GM23338 (cell line): Measurements from ENCODE around the gene CAMKV. TPM values are rescaled to one million over a fixed set of nuclear protein-coding genes. Genes with fewer than 3 reads are reported as not detected.

Source experiments
- ATAC-seq: fragments of 200-7000 bp; cut with Tn5 transposase; 3 replicates; pipeline ENCODE4 v1.9.1; 2020
- DNase-seq: peaks from one replicate; pipeline ENCODE4 v3.0.0-alpha.2; 2015; ENCODE audit warnings: low spot score
- H2AFZ ChIP-seq: fragments of 200-600 bp; sonication (generic); 2 replicates; pipeline ENCODE4 v1.8.0; 2016; ENCODE audit warnings: antibody characterized with exemption, mild to moderate bottlenecking, moderate library complexity
- H3F3A ChIP-seq: fragments of 200-600 bp; sonication (generic); replicated peaks from 2 replicates; pipeline ENCODE4 v1.8.0; 2017; ENCODE audit warnings: antibody characterized with exemption, mixed run types, low read depth
- H3K27ac ChIP-seq: fragments of 200-600 bp; sonication (generic); 2 replicates; pipeline ENCODE4 v1.6.1; 2016; ENCODE audit warnings: low read depth
- H3K27me3 ChIP-seq: fragments of 200-600 bp; sonication (generic); 2 replicates; pipeline ENCODE4 v1.8.0; 2016; ENCODE audit warnings: mild to moderate bottlenecking, mixed run types, moderate library complexity; ENCODE audit not compliant: insufficient read depth
- H3K36me3 ChIP-seq: fragments of 200-600 bp; sonication (generic); 2 replicates; pipeline ENCODE4 v1.8.0; 2016; ENCODE audit warnings: mild to moderate bottlenecking; ENCODE audit not compliant: insufficient read depth
- H3K4me1 ChIP-seq: fragments of 200-600 bp; sonication (generic); 2 replicates; pipeline ENCODE4 v1.8.0; 2016; ENCODE audit warnings: mild to moderate bottlenecking, moderate library complexity; ENCODE audit not compliant: insufficient read depth
- H3K4me2 ChIP-seq: fragments of 200-600 bp; sonication (generic); 2 replicates; pipeline ENCODE4 v1.7.1; 2017; ENCODE audit warnings: mixed run types
- H3K4me3 ChIP-seq: fragments of 200-600 bp; sonication (generic); 2 replicates; pipeline ENCODE4 v1.6.1; 2016; ENCODE audit warnings: mixed run types
- H3K79me2 ChIP-seq: fragments of 200-600 bp; sonication (generic); replicated peaks from 2 replicates; pipeline ENCODE4 v1.8.0; 2017; ENCODE audit warnings: mild to moderate bottlenecking; ENCODE audit not compliant: insufficient read depth
- H3K9me2 ChIP-seq: fragments of 200-600 bp; sonication (generic); 2 replicates; pipeline ENCODE4 v1.8.0; 2017; ENCODE audit not compliant: insufficient read depth
- H4K20me1 ChIP-seq: fragments of 200-600 bp; sonication (generic); replicated peaks from 2 replicates; pipeline ENCODE4 v1.8.0; 2017; ENCODE audit warnings: mild to moderate bottlenecking; ENCODE audit not compliant: insufficient read depth
- H3K27ac Mint-ChIP-seq: 2 replicates; pipeline ENCODE4 v1.8.0; 2020; ENCODE audit warnings: inconsistent platforms, mild to moderate bottlenecking, moderate library complexity, mixed read lengths
- H3K27me3 Mint-ChIP-seq: 3 replicates; pipeline ENCODE4 v1.8.0; 2022; ENCODE audit warnings: low read depth, mild to moderate bottlenecking, moderate library complexity, mixed read lengths, inconsistent platforms; ENCODE audit not compliant: insufficient read depth, poor library complexity
- H3K36me3 Mint-ChIP-seq: 3 replicates; pipeline ENCODE4 v1.8.0; 2021; ENCODE audit warnings: low read depth, mild to moderate bottlenecking, inconsistent platforms, moderate library complexity, mixed read lengths
- H3K4me1 Mint-ChIP-seq: 3 replicates; pipeline ENCODE4 v1.8.0; 2020; ENCODE audit warnings: mild to moderate bottlenecking, inconsistent platforms, mixed read lengths
- H3K4me3 Mint-ChIP-seq: 3 replicates; pipeline ENCODE4 v1.8.0; 2021; ENCODE audit warnings: moderate library complexity, mild to moderate bottlenecking, inconsistent platforms, mixed read lengths
- H3K9me3 Mint-ChIP-seq: 3 replicates; pipeline ENCODE4 v1.8.0; 2020; ENCODE audit warnings: moderate library complexity, mild to moderate bottlenecking, inconsistent platforms, mixed read lengths
- CREB1 ChIP-seq: fragments of 250-450 bp; sonication (Bioruptor Pico); IDR thresholded peaks from 2 replicates; pipeline ENCODE4 v1.5.0; 2020; ENCODE audit warnings: low read depth, mild to moderate bottlenecking, moderate library complexity
- EZH2phosphoT487 ChIP-seq: fragments of 200-600 bp; sonication (generic); IDR thresholded peaks from one replicate; pipeline ENCODE4 v1.8.1; 2018; ENCODE audit warnings: antibody characterized with exemption; ENCODE audit not compliant: unreplicated experiment
- JUNB ChIP-seq: IDR thresholded peaks from one replicate; pipeline ENCODE4 v1.6.1; 2016; ENCODE audit warnings: antibody characterized with exemption; ENCODE audit not compliant: unreplicated experiment
- POLR2AphosphoS5 ChIP-seq: IDR thresholded peaks from 2 replicates; pipeline ENCODE4 v1.6.1; 2016; ENCODE audit warnings: antibody characterized with exemption, low read depth
- STAT1 ChIP-seq: IDR thresholded peaks from one replicate; pipeline ENCODE4 v1.6.1; 2016; ENCODE audit warnings: antibody characterized with exemption; ENCODE audit not compliant: unreplicated experiment
- ZNF331 ChIP-seq: fragments of 250-450 bp; sonication (Bioruptor Pico); IDR thresholded peaks from 2 replicates; pipeline ENCODE4 v1.5.0; 2020; ENCODE audit warnings: low read depth, mild to moderate bottlenecking, moderate library complexity
- polyA plus RNA-seq: library from polyadenylated mRNA; unstranded; fragments of >200 nt; fragmentation: Nextera tagmentation; extraction: Ambion mirVana; gene quantifications from 2 replicates; pipeline ENCODE4 v1.2.1, GENCODE V29; 2016
- total RNA-seq: library from RNA; depleted of rRNA; stranded (reverse); fragments of >200 nt; shearing (Covaris generic); gene quantifications from 2 replicates; pipeline ENCODE4 v1.2.3, GENCODE V29; 2014
- TF ChIP-seq, protein P1 (sequence below): fragments of 250-450 bp; sonication (Bioruptor Pico); IDR thresholded peaks from 2 replicates; pipeline ENCODE4 v1.5.0; 2020; ENCODE audit warnings: mild to moderate bottlenecking, moderate library complexity
- TF ChIP-seq, protein P2 (sequence below): IDR thresholded peaks from one replicate; pipeline ENCODE4 v1.6.1; 2018; ENCODE audit warnings: antibody characterized with exemption; ENCODE audit not compliant: unreplicated experiment
- TF ChIP-seq, protein P3 (sequence below), 2 experiments: fragments of 200-600 bp in 1 of 2; sonication (generic) in 1 of 2; conservative IDR thresholded peaks; 2 replicates each; pipeline versions ENCODE4 v1.5.1 to v1.6.1; 2016 to 2017; ENCODE audit warnings: antibody characterized with exemption in 2 of 2, low read depth in 2 of 2, mild to moderate bottlenecking in 2 of 2, moderate library complexity in 1 of 2

CAMKV gene
- total and polyA plus RNA-seq, 2 experiments from 2014 or later = 38.3 to 80.1 TPM

DNA sequence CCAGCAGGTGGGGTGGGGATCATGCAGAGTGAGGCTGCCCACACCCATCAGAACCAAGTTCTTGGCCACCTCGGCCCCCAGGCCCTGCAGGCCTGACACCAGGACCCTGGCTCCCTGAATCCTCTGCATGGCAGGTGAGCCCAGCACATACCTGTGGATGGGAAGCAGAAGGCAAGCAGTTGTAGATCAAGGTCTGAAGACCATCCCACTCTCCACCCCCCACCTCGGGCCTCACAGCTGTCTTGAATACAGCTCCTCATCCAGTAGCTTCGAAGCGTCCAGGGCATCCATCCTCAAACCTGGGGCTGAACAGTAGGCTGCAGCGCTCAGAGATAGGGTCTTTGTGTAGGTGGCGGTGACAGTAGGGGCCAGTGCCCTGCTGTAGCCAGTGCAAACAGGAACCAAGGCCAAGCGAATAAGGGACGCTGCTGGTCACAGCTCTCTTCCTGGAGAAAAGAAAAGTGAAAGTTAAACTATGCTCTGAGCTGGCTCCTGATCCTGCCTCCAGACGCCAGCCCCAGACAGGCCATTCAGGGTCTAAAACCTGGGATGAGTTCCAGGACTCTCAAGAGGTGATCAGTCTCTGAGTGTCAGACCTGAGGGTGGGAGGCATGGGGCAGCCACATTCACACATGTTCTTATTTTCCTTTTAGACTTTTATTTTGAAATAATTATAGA is 56.1 kb downstream of the CAMKV start, which contains the start of gene UBA7:
Gene UBA7, minus strand, starts transcription at position 457 of the 678 bp plus-strand sequence. Its CDS starts 166 bp downstream, at position 291.
- no peak for DNase-seq
- Histone ChIP-seq H3F3A (no peaks in the 10 kb centered on the region), H3K79me2 (no peaks in the 10 kb centered on the region), H3K4me1 (no peaks in the 10 kb centered on the region), H3K36me3 (no peaks in the 10 kb centered on the region), H2AFZ (no peak within 1 kb of the TSS), H3K9me2 (no peaks in the 10 kb centered on the region), H3K27ac (no peak within 1 kb of the TSS), H3K4me2 (no peak within 1 kb of the TSS), H4K20me1 (no peaks in the 10 kb centered on the region), H3K4me3 (no peak within 1 kb of the TSS), H3K27me3 (no peaks in the 10 kb centered on the region)
- TF ChIP-seq CREB1 (CRISPR knock-in tag) = no peak
- TF ChIP-seq POLR2AphosphoS5 = no peak
- TF ChIP-seq JUNB = no peak
- no peak; the same call in 2 of the 3 replicates for ATAC-seq
- Mint-ChIP-seq H3K4me1 (no peaks in the 10 kb centered on the region), H3K9me3 (no peaks in the 10 kb centered on the region), H3K4me3 (no peak within 1 kb of the TSS), H3K27me3 (peaks cover 8% of the 10 kb centered on the region), H3K27ac (no peak within 1 kb of the TSS), H3K36me3 (no peaks in the 10 kb centered on the region)

DNA sequence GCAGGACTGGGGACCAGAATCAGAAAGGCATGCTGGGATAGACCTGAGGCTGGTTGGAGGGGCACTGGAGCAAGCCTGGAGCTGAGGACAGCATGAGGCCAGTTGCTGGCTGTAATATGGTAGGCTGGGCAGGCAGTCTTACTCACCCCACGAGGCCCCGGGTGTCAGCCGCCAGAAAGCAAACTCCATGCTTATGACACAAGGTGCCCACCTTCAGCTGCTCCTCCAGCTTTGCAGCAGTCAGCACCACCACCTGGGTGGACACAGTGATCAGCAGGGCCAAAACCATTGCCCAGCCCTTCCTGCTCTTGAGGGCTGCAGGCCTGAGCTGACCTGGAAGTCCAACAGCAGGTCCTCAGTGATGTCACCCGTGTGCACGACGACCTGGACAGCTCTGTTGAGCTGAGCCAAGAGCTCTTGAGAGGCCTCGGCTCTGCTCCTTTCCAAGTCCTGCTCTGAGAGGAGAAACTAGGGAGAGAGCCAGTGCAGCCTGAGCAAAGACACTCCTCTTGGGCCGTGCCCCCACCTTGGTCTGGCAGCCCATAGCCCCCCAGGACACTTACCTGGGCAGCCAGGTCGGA is 56.7 kb downstream of the CAMKV start:
- Histone ChIP-seq H4K20me1 (no peaks in the 10 kb centered on the region), H3K79me2 (no peaks in the 10 kb centered on the region), H3K27me3 (no peaks in the 10 kb centered on the region), H3K4me1 (no peaks in the 10 kb centered on the region), H3K36me3 (no peaks in the 10 kb centered on the region), H3F3A (no peaks in the 10 kb centered on the region), H3K9me2 (no peaks in the 10 kb centered on the region), H3K4me3 (no peak overlapping the region), H3K4me2 (no peak overlapping the region), H2AFZ (no peak overlapping the region), H3K27ac (no peak overlapping the region)
- ATAC-seq = no peak
- Mint-ChIP-seq H3K4me3 (no peak overlapping the region), H3K36me3 (no peaks in the 10 kb centered on the region), H3K4me1 (no peaks in the 10 kb centered on the region; the same call in 2 of the 3 replicates), H3K27ac (no peak overlapping the region), H3K9me3 (no peaks in the 10 kb centered on the region), H3K27me3 (peaks cover 6% of the 10 kb centered on the region)
- no peak for DNase-seq
- TF ChIP-seq POLR2AphosphoS5 (no peak), ZNF331 (CRISPR knock-in tag) (no peak), JUNB (no peak), EZH2phosphoT487 (no peak), STAT1 (no peak)
- TF ChIP-seq, protein P1, sequence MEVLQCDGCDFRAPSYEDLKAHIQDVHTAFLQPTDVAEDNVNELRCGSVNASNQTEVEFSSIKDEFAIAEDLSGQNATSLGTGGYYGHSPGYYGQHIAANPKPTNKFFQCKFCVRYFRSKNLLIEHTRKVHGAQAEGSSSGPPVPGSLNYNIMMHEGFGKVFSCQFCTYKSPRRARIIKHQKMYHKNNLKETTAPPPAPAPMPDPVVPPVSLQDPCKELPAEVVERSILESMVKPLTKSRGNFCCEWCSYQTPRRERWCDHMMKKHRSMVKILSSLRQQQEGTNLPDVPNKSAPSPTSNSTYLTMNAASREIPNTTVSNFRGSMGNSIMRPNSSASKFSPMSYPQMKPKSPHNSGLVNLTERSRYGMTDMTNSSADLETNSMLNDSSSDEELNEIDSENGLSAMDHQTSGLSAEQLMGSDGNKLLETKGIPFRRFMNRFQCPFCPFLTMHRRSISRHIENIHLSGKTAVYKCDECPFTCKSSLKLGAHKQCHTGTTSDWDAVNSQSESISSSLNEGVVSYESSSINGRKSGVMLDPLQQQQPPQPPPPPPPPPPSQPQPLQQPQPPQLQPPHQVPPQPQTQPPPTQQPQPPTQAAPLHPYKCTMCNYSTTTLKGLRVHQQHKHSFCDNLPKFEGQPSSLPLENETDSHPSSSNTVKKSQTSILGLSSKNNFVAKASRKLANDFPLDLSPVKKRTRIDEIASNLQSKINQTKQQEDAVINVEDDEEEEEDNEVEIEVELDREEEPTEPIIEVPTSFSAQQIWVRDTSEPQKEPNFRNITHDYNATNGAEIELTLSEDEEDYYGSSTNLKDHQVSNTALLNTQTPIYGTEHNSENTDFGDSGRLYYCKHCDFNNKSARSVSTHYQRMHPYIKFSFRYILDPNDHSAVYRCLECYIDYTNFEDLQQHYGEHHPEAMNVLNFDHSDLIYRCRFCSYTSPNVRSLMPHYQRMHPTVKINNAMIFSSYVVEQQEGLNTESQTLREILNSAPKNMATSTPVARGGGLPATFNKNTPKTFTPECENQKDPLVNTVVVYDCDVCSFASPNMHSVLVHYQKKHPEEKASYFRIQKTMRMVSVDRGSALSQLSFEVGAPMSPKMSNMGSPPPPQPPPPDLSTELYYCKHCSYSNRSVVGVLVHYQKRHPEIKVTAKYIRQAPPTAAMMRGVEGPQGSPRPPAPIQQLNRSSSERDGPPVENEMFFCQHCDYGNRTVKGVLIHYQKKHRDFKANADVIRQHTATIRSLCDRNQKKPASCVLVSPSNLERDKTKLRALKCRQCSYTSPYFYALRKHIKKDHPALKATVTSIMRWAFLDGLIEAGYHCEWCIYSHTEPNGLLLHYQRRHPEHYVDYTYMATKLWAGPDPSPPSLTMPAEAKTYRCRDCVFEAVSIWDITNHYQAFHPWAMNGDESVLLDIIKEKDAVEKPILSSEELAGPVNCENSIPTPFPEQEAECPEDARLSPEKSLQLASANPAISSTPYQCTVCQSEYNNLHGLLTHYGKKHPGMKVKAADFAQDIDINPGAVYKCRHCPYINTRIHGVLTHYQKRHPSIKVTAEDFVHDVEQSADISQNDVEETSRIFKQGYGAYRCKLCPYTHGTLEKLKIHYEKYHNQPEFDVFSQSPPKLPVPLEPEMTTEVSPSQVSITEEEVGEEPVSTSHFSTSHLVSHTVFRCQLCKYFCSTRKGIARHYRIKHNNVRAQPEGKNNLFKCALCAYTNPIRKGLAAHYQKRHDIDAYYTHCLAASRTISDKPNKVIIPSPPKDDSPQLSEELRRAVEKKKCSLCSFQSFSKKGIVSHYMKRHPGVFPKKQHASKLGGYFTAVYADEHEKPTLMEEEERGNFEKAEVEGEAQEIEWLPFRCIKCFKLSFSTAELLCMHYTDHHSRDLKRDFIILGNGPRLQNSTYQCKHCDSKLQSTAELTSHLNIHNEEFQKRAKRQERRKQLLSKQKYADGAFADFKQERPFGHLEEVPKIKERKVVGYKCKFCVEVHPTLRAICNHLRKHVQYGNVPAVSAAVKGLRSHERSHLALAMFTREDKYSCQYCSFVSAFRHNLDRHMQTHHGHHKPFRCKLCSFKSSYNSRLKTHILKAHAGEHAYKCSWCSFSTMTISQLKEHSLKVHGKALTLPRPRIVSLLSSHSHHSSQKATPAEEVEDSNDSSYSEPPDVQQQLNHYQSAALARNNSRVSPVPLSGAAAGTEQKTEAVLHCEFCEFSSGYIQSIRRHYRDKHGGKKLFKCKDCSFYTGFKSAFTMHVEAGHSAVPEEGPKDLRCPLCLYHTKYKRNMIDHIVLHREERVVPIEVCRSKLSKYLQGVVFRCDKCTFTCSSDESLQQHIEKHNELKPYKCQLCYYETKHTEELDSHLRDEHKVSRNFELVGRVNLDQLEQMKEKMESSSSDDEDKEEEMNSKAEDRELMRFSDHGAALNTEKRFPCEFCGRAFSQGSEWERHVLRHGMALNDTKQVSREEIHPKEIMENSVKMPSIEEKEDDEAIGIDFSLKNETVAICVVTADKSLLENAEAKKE (CRISPR knock-in tag) = no peak
- TF ChIP-seq, protein P2, sequence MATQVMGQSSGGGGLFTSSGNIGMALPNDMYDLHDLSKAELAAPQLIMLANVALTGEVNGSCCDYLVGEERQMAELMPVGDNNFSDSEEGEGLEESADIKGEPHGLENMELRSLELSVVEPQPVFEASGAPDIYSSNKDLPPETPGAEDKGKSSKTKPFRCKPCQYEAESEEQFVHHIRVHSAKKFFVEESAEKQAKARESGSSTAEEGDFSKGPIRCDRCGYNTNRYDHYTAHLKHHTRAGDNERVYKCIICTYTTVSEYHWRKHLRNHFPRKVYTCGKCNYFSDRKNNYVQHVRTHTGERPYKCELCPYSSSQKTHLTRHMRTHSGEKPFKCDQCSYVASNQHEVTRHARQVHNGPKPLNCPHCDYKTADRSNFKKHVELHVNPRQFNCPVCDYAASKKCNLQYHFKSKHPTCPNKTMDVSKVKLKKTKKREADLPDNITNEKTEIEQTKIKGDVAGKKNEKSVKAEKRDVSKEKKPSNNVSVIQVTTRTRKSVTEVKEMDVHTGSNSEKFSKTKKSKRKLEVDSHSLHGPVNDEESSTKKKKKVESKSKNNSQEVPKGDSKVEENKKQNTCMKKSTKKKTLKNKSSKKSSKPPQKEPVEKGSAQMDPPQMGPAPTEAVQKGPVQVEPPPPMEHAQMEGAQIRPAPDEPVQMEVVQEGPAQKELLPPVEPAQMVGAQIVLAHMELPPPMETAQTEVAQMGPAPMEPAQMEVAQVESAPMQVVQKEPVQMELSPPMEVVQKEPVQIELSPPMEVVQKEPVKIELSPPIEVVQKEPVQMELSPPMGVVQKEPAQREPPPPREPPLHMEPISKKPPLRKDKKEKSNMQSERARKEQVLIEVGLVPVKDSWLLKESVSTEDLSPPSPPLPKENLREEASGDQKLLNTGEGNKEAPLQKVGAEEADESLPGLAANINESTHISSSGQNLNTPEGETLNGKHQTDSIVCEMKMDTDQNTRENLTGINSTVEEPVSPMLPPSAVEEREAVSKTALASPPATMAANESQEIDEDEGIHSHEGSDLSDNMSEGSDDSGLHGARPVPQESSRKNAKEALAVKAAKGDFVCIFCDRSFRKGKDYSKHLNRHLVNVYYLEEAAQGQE = no peak
- TF ChIP-seq, protein P3, sequence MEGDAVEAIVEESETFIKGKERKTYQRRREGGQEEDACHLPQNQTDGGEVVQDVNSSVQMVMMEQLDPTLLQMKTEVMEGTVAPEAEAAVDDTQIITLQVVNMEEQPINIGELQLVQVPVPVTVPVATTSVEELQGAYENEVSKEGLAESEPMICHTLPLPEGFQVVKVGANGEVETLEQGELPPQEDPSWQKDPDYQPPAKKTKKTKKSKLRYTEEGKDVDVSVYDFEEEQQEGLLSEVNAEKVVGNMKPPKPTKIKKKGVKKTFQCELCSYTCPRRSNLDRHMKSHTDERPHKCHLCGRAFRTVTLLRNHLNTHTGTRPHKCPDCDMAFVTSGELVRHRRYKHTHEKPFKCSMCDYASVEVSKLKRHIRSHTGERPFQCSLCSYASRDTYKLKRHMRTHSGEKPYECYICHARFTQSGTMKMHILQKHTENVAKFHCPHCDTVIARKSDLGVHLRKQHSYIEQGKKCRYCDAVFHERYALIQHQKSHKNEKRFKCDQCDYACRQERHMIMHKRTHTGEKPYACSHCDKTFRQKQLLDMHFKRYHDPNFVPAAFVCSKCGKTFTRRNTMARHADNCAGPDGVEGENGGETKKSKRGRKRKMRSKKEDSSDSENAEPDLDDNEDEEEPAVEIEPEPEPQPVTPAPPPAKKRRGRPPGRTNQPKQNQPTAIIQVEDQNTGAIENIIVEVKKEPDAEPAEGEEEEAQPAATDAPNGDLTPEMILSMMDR (conservative IDR thresholded peaks at IDR 0.05; ENCODE audit: low read depth in 2 of 2) = no peak
